OCI-LY1 (cell line): Measurements from ENCODE around the gene IL12A.

ENCODE experiments used
- EZH2 ChIP-seq: fragments of 200-600 bp; sonication (generic), shearing (Covaris generic); IDR thresholded peaks from 2 replicates; pipeline ENCODE4 v1.8.0; 2017; ENCODE audit warnings: borderline replicate concordance, mixed run types, mild to moderate bottlenecking, antibody characterized with exemption, low read length, moderate library complexity, mixed read lengths
- TF ChIP-seq, protein P1 (sequence below): fragments of 200-600 bp; sonication (generic), shearing (Covaris generic); IDR thresholded peaks from 2 replicates; pipeline ENCODE4 v1.5.1; 2017; ENCODE audit warnings: mild to moderate bottlenecking, antibody characterized with exemption, low read length, moderate library complexity, mixed read lengths

DNA sequence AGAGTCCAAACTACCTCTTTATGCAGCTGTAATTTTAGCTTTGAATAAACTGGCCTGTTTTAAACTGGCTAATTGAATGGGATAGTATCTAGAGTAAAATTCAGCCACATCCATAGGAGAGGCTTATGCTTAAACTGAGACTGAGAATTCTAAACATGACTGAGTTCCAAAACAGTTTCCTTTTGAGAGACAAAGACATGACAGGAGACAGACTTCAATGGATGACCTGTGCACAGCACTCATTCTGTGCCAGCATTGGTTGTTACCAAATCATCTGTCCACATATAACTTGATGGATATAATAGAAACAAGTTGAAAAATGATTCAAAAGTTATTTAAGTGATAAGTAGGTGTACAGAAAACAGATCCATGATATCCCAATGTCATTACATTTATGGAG, 20.9 kb downstream of the IL12A start:
- TF ChIP-seq, protein P1, sequence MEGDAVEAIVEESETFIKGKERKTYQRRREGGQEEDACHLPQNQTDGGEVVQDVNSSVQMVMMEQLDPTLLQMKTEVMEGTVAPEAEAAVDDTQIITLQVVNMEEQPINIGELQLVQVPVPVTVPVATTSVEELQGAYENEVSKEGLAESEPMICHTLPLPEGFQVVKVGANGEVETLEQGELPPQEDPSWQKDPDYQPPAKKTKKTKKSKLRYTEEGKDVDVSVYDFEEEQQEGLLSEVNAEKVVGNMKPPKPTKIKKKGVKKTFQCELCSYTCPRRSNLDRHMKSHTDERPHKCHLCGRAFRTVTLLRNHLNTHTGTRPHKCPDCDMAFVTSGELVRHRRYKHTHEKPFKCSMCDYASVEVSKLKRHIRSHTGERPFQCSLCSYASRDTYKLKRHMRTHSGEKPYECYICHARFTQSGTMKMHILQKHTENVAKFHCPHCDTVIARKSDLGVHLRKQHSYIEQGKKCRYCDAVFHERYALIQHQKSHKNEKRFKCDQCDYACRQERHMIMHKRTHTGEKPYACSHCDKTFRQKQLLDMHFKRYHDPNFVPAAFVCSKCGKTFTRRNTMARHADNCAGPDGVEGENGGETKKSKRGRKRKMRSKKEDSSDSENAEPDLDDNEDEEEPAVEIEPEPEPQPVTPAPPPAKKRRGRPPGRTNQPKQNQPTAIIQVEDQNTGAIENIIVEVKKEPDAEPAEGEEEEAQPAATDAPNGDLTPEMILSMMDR = no peak
- no peak for TF ChIP-seq EZH2
